ENCODE results near the gene MESP2.
A peak's percentile ranks its signal among the peaks of the same experiment; 100 is the strongest.

The MESP2 gene

DNA sequence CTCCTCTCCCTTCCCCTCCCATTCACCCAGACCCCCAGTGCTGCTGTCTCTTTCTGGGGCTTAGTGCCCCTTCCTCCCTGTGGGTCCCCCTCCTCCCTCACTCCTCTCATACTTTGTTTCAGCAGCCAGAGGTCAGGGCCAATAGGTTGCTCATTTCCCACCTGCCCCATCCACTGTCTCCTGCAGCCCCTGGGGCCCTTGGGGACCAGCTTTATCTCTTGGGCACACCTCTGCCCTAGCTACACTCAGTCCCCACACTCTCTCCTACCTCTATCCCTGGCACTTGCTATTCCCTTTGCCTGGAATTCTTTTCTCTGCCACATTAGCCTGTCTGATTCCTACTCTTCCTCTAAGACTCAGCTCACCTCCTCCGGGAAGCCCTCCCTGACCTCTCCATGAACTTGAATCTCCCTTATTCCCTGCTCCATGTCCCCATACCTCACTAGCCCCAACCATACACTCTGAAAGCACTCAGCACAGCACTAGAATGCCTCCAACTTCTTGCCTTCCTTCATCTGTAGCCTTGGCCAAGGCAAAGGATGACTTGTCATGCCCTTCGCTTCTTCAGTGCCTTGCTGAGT lies 23.9 kb downstream of the MESP2 start:
- H3K27me3 Mint-ChIP-seq, result peaks cover 4% of the 10 kb centered on the region
- H3K27ac Mint-ChIP-seq, result no peak overlapping the region
- H3K9me3 Mint-ChIP-seq, result no peaks in the 10 kb centered on the region
- H3K4me3 Mint-ChIP-seq, result no peak overlapping the region
- no peaks in the 10 kb centered on the region for H3K36me3 Mint-ChIP-seq
- H3K4me1 Mint-ChIP-seq, result no peaks in the 10 kb centered on the region

GRCh38 chr15:89801471-89802195 lies 25.5 kb downstream of the MESP2 start:
- no peak overlapping the region for H3K4me3 Mint-ChIP-seq
- no peak overlapping the region for H3K27ac Mint-ChIP-seq
- no peaks in the 10 kb centered on the region for H3K4me1 Mint-ChIP-seq
- no peaks in the 10 kb centered on the region for H3K36me3 Mint-ChIP-seq
- no peaks in the 10 kb centered on the region for H3K9me3 Mint-ChIP-seq
- peaks cover 4% of the 10 kb centered on the region for H3K27me3 Mint-ChIP-seq

DNA sequence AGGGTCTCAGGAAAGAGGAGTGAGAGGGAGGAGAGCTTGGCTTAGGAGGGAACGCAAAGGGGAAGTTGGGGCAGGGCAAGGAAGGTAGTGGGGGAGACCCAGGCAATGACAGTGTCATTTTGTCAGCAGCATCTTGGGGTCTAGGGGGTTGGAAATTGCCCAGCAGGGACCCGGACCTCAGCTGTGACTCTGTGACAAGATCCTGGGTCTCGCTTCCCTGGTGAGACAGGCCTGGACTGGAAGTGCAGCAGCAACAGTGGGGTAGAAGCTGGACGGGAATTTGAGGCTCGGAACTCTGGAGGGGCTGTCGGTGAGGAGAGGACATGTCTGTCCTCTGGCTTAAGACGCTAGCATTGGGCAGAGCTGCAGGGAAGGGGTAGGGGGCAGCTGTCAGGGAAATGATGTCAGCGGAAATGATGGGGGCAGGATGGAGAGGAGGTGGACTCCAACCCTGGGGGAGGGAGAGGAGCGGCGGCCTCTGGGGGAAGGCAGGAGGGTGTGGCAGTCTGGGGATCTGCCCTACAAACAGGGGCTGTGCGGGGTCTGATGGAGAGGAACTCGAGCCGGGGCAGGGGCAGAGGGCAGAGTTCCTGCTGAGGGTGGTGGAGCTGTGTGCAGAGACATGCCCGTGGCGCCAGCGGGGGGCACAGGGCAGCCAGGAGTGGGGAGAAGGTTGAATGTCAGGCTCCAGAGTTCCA lies 26.2 kb downstream of the MESP2 start:
- Mint-ChIP-seq H3K36me3 (no peaks in the 10 kb centered on the region), H3K9me3 (no peaks in the 10 kb centered on the region), H3K27ac (no peak overlapping the region), H3K27me3 (peaks cover 4% of the 10 kb centered on the region), H3K4me1 (no peaks in the 10 kb centered on the region), H3K4me3 (no peak overlapping the region)

- Mint-ChIP-seq H3K36me3 (no peaks in the 10 kb centered on the region), H3K9me3 (no peaks in the 10 kb centered on the region), H3K27ac (no peak overlapping the region), H3K4me3 (no peak overlapping the region), H3K27me3 (peaks cover 4% of the 10 kb centered on the region), H3K4me1 (no peaks in the 10 kb centered on the region)
These were observed 27.1 kb downstream of the MESP2 start for GRCh38 chr15:89802986-89803824.

- no peaks in the 10 kb centered on the region for H3K36me3 Mint-ChIP-seq
- peaks cover 4% of the 10 kb centered on the region for H3K27me3 Mint-ChIP-seq
- no peaks in the 10 kb centered on the region for H3K4me1 Mint-ChIP-seq
- H3K4me3 Mint-ChIP-seq, result no peak overlapping the region
- H3K27ac Mint-ChIP-seq, result no peak overlapping the region
- H3K9me3 Mint-ChIP-seq, result no peaks in the 10 kb centered on the region
These were observed 28.0 kb downstream of the MESP2 start for GRCh38 chr15:89803941-89804800.

- Mint-ChIP-seq H3K27ac (no peak overlapping the region), H3K4me1 (no peaks in the 10 kb centered on the region), H3K36me3 (no peaks in the 10 kb centered on the region), H3K9me3 (no peaks in the 10 kb centered on the region), H3K4me3 (no peak overlapping the region), H3K27me3 (peaks cover 4% of the 10 kb centered on the region)
These were observed 29.4 kb downstream of the MESP2 start for GRCh38 chr15:89805241-89806209.

- no peaks in the 10 kb centered on the region for H3K4me1 Mint-ChIP-seq
- H3K9me3 Mint-ChIP-seq, result no peaks in the 10 kb centered on the region
- no peaks in the 10 kb centered on the region for H3K36me3 Mint-ChIP-seq
- peaks cover 4% of the 10 kb centered on the region for H3K27me3 Mint-ChIP-seq
- H3K27ac Mint-ChIP-seq, result no peak overlapping the region
- H3K4me3 Mint-ChIP-seq, result no peak overlapping the region
These were observed 30.1 kb downstream of the MESP2 start for GRCh38 chr15:89806210-89806558.

DNA sequence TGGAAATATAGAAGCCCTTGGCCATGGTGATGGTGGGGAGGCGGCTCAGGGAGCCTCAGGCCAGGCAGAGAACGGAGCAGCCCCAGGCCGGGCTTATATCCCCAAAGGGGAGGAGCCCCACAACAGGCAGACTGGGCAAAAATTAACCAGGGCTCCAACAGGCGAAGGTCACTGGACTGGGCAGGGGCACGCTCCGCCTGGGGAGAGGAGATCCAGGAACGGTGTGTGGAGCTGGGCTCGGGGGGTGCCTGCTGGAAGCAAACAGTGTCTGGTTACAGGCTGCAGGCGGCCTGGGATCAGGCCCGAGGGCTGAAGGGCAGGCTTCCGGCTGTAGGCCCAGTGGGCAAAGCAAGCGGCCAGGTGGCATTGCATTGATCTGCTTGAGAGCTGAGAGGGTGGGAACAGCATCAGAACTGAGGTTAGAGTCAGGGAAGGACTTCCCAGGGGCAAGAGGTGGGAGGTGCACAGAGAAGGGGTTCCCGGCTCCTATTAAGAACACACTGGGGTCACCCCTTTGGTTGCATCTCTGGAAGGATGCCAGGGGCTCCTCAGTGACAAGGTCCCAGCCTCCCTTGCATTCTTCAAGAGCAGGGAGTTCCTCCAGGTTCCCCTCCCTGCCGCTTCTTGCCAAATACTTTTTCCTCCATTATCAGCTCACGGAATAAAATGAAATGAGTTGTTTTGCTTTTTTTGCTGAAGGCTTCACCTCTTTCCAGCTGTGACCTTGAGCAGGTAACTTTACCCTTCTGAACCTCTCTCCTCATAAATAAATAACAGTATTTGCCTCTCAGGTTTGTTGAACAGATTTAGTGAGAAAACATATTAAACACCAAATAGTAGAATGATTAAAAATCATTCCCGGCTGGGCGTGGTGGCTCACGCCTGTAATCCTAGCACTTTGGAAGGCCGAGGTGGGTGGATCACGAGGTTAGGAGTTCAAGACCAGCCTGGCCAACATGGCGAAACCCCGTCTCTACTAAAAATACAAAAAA lies 30.7 kb downstream of the MESP2 start:
- no peaks in the 10 kb centered on the region for H3K36me3 Mint-ChIP-seq
- no peaks in the 10 kb centered on the region for H3K4me1 Mint-ChIP-seq
- H3K27ac Mint-ChIP-seq, result no peak overlapping the region
- no peak overlapping the region for H3K4me3 Mint-ChIP-seq
- no peaks in the 10 kb centered on the region for H3K9me3 Mint-ChIP-seq
- H3K27me3 Mint-ChIP-seq, result peaks cover 6% of the 10 kb centered on the region

GRCh38 chr15:89807689-89808088 lies 31.6 kb downstream of the MESP2 start:
- Mint-ChIP-seq H3K27ac (peak overlapping the region; percentile 63), H3K36me3 (no peaks in the 10 kb centered on the region), H3K27me3 (peaks cover 6% of the 10 kb centered on the region), H3K9me3 (no peaks in the 10 kb centered on the region), H3K4me3 (no peak overlapping the region), H3K4me1 (no peaks in the 10 kb centered on the region)

GRCh38 chr15:89808160-89808870 lies 32.2 kb downstream of the MESP2 start:
- Mint-ChIP-seq H3K9me3 (no peaks in the 10 kb centered on the region), H3K36me3 (no peaks in the 10 kb centered on the region), H3K27me3 (peaks cover 7% of the 10 kb centered on the region), H3K4me3 (no peak overlapping the region), H3K4me1 (no peaks in the 10 kb centered on the region), H3K27ac (peak overlapping the region; percentile 63)

GRCh38 chr15:89809093-89809786 lies 33.1 kb downstream of the MESP2 start:
- no peaks in the 10 kb centered on the region for H3K36me3 Mint-ChIP-seq
- no peak overlapping the region for H3K27ac Mint-ChIP-seq
- H3K9me3 Mint-ChIP-seq, result no peaks in the 10 kb centered on the region
- no peak overlapping the region for H3K4me3 Mint-ChIP-seq
- H3K27me3 Mint-ChIP-seq, result peaks cover 10% of the 10 kb centered on the region
- peaks cover 4% of the 10 kb centered on the region for H3K4me1 Mint-ChIP-seq

GRCh38 chr15:89809787-89810148 lies 33.6 kb downstream of the MESP2 start:
- Mint-ChIP-seq H3K27ac (no peak overlapping the region), H3K4me3 (no peak overlapping the region), H3K27me3 (peaks cover 10% of the 10 kb centered on the region)

More at GRCh38 chr15:89809787-89810148, 33.6 kb downstream of the MESP2 start:
- Mint-ChIP-seq H3K36me3 (no peaks in the 10 kb centered on the region), H3K9me3 (no peaks in the 10 kb centered on the region), H3K4me1 (peaks cover 4% of the 10 kb centered on the region)
